NT2/D1 (cell line): ENCODE measurements around the gene DSCAM.

Experiments
- DNase-seq: peaks from one replicate; pipeline ENCODE4 v3.0.0-alpha.2; 2011; ENCODE audit warnings: low read depth, low spot score
- H3K27me3 ChIP-seq: 2 replicates; pipeline ENCODE4 v1.6.0; 2011; ENCODE audit warnings: mild to moderate bottlenecking; ENCODE audit not compliant: insufficient read length, insufficient read depth
- H3K36me3 ChIP-seq: 2 replicates; pipeline ENCODE4 v1.6.1; 2011; ENCODE audit warnings: mild to moderate bottlenecking, low read length, mixed read lengths; ENCODE audit not compliant: insufficient read depth, insufficient read length
- H3K4me1 ChIP-seq: 2 replicates; pipeline ENCODE4 v1.5.1; 2011; ENCODE audit not compliant: insufficient read depth, insufficient read length
- H3K4me3 ChIP-seq: 2 replicates; pipeline ENCODE4 v1.5.1; 2011; ENCODE audit warnings: low read depth; ENCODE audit not compliant: insufficient read length
- H3K9ac ChIP-seq: 2 replicates; pipeline ENCODE4 v1.6.0; 2011; ENCODE audit warnings: low read depth; ENCODE audit not compliant: insufficient read length
- H3K9me3 ChIP-seq: 2 replicates; pipeline ENCODE4 v1.5.1; 2011; ENCODE audit warnings: mild to moderate bottlenecking, low read length; ENCODE audit not compliant: insufficient read depth
- SUZ12 ChIP-seq: IDR thresholded peaks from 2 replicates; pipeline ENCODE4 v1.6.1; 2011; ENCODE audit not compliant: insufficient read length, insufficient read depth; ENCODE audit errors: extremely low read depth
- YY1 ChIP-seq: IDR thresholded peaks from 2 replicates; pipeline ENCODE4 v1.6.1; 2011; ENCODE audit not compliant: insufficient read length, insufficient read depth
- ZNF274 ChIP-seq: IDR thresholded peaks from 2 replicates; pipeline ENCODE4 v1.6.1; 2011; ENCODE audit warnings: mild to moderate bottlenecking, low read depth, low read length

DSCAM gene

GRCh38 chr21:40481764-40482163 is 365.2 kb downstream of the DSCAM start:
- DNase-seq, result no peak
- Histone ChIP-seq H3K9ac (no peak overlapping the region), H3K4me3 (no peak overlapping the region), H3K27me3 (no peaks in the 10 kb centered on the region), H3K4me1 (no peaks in the 10 kb centered on the region), H3K36me3 (no peaks in the 10 kb centered on the region), H3K9me3 (no peaks in the 10 kb centered on the region; the same call in 1 of the 2 replicates)
- TF ChIP-seq YY1 (no peak), ZNF274 (no peak), SUZ12 (no peak)

DNA sequence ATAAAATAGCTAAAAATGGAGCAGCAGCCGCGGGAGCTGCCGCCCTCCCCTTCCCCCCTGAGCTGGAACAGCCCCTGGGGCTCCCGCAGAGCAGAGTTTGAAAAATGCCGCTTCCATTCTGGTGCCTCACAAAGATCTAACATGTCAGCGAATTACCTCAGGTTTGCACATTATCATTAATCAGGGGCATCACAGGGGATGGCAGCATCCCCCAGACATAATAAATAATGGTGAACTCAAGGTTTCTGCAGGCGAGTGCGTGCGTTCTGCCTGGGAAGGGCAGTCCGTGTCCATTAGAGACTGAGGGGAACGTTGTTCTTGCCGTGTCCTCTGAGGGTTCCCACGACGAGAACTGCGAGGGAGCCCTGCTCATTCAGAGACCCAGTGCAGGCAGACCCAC is 372.4 kb downstream of the DSCAM start:
- Histone ChIP-seq H3K36me3 (no peaks in the 10 kb centered on the region), H3K4me3 (no peak overlapping the region), H3K27me3 (no peaks in the 10 kb centered on the region), H3K9me3 (no peaks in the 10 kb centered on the region; the same call in 1 of the 2 replicates), H3K9ac (no peak overlapping the region), H3K4me1 (no peaks in the 10 kb centered on the region)
- TF ChIP-seq ZNF274, result no peak
- no peak for TF ChIP-seq YY1
- no peak for TF ChIP-seq SUZ12
- no peak for DNase-seq

DNA sequence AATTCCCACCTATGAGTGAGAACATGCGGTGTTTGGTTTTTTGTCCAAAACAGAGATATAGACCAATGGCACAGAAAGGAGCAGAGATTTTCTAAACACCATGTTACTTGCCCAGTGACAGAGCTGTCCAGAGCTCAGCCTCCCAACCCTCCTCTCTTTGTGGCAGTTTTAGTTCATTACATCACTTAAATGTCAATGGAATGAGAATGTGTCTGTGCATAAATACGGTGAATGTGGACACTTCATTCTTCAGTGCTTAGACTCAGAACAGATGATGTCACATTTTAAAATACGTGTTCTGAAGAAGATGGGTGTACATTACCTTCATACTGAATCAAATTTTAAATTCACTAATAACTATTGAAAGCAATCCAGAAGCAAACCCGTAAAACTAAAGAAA is 374.9 kb downstream of the DSCAM start:
- no peak for TF ChIP-seq SUZ12
- TF ChIP-seq YY1, result no peak
- no peak for TF ChIP-seq ZNF274
- Histone ChIP-seq H3K9ac (no peak overlapping the region), H3K4me1 (no peaks in the 10 kb centered on the region), H3K9me3 (no peaks in the 10 kb centered on the region), H3K36me3 (no peaks in the 10 kb centered on the region), H3K4me3 (no peak overlapping the region), H3K27me3 (no peaks in the 10 kb centered on the region)
- DNase-seq, result no peak

DNA sequence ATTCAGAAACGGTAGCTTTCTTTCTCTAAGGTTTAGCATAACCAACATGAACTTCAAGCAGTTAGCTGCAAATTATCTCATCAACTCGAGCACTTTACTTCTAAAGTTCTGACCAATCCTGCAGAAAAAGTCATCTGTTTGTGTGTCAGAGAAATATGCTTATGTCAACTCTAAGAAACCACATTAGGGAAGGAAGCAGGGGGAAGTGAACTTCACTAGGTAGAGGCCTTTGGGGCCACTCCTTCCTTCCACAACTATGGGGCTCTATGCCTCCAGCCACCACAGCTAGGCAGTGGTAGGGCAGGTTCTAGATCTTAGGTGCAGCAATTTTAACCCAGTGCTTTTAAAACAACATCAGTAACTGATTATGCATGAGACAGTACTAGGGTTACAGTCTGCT is 375.9 kb downstream of the DSCAM start:
- Histone ChIP-seq H3K9me3 (no peaks in the 10 kb centered on the region), H3K36me3 (no peaks in the 10 kb centered on the region), H3K4me1 (no peaks in the 10 kb centered on the region), H3K4me3 (no peak overlapping the region), H3K9ac (no peak overlapping the region), H3K27me3 (no peaks in the 10 kb centered on the region)
- no peak for DNase-seq
- no peak for TF ChIP-seq ZNF274
- TF ChIP-seq YY1, result no peak
- TF ChIP-seq SUZ12, result no peak

- Histone ChIP-seq H3K4me1 (no peaks in the 10 kb centered on the region), H3K4me3 (no peak overlapping the region), H3K36me3 (no peaks in the 10 kb centered on the region), H3K9ac (no peak overlapping the region), H3K27me3 (no peaks in the 10 kb centered on the region), H3K9me3 (no peaks in the 10 kb centered on the region)
- DNase-seq, result peak; percentile 32
- TF ChIP-seq SUZ12 (no peak), YY1 (no peak), ZNF274 (no peak)
Measured at GRCh38 chr21:40466893-40467483, 380.0 kb downstream of the DSCAM start.

- Histone ChIP-seq H3K4me1 (no peaks in the 10 kb centered on the region), H3K36me3 (no peaks in the 10 kb centered on the region), H3K27me3 (no peaks in the 10 kb centered on the region), H3K9ac (no peak overlapping the region), H3K4me3 (no peak overlapping the region), H3K9me3 (no peaks in the 10 kb centered on the region)
- no peak for DNase-seq
- no peak for TF ChIP-seq SUZ12
- TF ChIP-seq YY1, result no peak
- TF ChIP-seq ZNF274, result no peak
Measured at GRCh38 chr21:40465382-40465781, 381.6 kb downstream of the DSCAM start.

- Histone ChIP-seq H3K4me1 (no peaks in the 10 kb centered on the region), H3K9ac (no peak overlapping the region), H3K9me3 (no peaks in the 10 kb centered on the region), H3K27me3 (no peaks in the 10 kb centered on the region), H3K4me3 (no peak overlapping the region), H3K36me3 (no peaks in the 10 kb centered on the region)
- DNase-seq, result no peak
- TF ChIP-seq SUZ12 (no peak), ZNF274 (no peak), YY1 (no peak)
Measured at GRCh38 chr21:40463176-40463575, 383.8 kb downstream of the DSCAM start.
